ENCODE data around the gene VEGFC.

DNA sequence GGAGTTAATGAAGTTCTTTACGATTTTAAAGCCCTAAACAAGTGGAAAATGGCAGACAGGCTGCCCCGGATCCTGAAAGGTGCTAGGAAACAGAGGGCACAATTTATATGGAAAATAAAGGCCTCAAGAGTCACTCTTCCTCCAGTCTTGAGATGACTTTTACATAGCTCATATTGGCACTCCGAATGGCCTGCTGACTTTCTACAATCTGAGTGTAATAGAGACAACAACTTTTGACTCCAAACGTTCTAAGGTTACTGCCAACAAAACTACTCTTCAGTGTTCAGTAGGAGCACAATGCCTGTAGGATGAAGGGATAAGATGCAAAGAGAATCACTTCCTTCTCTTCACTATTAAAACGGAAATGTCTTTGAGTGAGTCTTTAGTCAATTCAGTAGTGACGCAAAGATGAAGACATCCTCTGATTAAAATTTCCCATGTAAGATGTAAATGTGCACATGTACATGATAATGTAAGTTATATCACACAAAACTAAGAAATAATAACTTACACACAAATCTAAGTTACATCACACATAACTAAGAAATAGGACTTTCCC is 40.5 kb downstream of the VEGFC start:
- TF ChIP-seq, protein P1, sequence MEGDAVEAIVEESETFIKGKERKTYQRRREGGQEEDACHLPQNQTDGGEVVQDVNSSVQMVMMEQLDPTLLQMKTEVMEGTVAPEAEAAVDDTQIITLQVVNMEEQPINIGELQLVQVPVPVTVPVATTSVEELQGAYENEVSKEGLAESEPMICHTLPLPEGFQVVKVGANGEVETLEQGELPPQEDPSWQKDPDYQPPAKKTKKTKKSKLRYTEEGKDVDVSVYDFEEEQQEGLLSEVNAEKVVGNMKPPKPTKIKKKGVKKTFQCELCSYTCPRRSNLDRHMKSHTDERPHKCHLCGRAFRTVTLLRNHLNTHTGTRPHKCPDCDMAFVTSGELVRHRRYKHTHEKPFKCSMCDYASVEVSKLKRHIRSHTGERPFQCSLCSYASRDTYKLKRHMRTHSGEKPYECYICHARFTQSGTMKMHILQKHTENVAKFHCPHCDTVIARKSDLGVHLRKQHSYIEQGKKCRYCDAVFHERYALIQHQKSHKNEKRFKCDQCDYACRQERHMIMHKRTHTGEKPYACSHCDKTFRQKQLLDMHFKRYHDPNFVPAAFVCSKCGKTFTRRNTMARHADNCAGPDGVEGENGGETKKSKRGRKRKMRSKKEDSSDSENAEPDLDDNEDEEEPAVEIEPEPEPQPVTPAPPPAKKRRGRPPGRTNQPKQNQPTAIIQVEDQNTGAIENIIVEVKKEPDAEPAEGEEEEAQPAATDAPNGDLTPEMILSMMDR (conservative IDR thresholded peaks at IDR 0.05; ENCODE audit: low read length): no peak
- no peak for TF ChIP-seq EZH2phosphoT487 (IDR thresholded peaks at IDR 0.05; ENCODE audit: borderline replicate concordance)
